GM19239 (cell line): ENCODE results near the gene COX6B1.

Source experiments
- DNase-seq: peaks from one replicate; pipeline ENCODE4 v3.0.0; 2011; ENCODE audit warnings: low spot score; ENCODE audit not compliant: insufficient read length
- FAIRE-seq: peaks from 2 replicates; lab custom pipeline; 2011; peaks lifted over from hg19 to GRCh38; lab: Jason Lieb, UNC

The COX6B1 gene

GRCh38 chr19:35704218-35704617, 56.1 kb downstream of the COX6B1 start, which contains the start of gene ZBTB32:
ZBTB32 (plus strand) TSS chr19:35704558; CDS start chr19:35714627, 10,069 bp downstream.
- DNase-seq (no peak), FAIRE-seq (no peak)
